ENCODE results near the gene MPP4. TPM values are rescaled to one million over a fixed set of nuclear protein-coding genes. Genes with fewer than 3 reads are reported as not detected.

Gene MPP4
- total RNA-seq, 1 experiment from 2014 or later: not detected

GRCh38 chr2:201656102-201656501 lies 42.3 kb downstream of the MPP4 start:
- ATAC-seq: no peak
- ChIA-PET POLR2A (no interaction called here), CTCF (no interaction called here)
- Mint-ChIP-seq H3K36me3 (no peaks in the 10 kb centered on the region), H3K9me3 (no peaks in the 10 kb centered on the region), H3K27ac (no peak overlapping the region), H3K4me3 (no peak overlapping the region), H3K27me3 (ENCODE audit: low read depth) (no peaks in the 10 kb centered on the region), H3K4me1 (peaks cover under 1% of the 10 kb centered on the region; the same call in 1 of the 2 replicates)
- no peak for DNase-seq (ENCODE audit: low spot score)
- TF ChIP-seq ZNF121 (CRISPR knock-in tag; IDR thresholded peaks at IDR 0.05) (no peak), TP53 (CRISPR knock-in tag; IDR thresholded peaks at IDR 0.05) (no peak), MYBL2 (CRISPR knock-in tag; IDR thresholded peaks at IDR 0.05) (no peak), RORB (CRISPR knock-in tag; IDR thresholded peaks at IDR 0.05) (no peak), FOXJ3 (CRISPR knock-in tag; IDR thresholded peaks at IDR 0.05; ENCODE audit: borderline replicate concordance) (no peak), PRRX2 (CRISPR knock-in tag; IDR thresholded peaks at IDR 0.05) (no peak)

DNA sequence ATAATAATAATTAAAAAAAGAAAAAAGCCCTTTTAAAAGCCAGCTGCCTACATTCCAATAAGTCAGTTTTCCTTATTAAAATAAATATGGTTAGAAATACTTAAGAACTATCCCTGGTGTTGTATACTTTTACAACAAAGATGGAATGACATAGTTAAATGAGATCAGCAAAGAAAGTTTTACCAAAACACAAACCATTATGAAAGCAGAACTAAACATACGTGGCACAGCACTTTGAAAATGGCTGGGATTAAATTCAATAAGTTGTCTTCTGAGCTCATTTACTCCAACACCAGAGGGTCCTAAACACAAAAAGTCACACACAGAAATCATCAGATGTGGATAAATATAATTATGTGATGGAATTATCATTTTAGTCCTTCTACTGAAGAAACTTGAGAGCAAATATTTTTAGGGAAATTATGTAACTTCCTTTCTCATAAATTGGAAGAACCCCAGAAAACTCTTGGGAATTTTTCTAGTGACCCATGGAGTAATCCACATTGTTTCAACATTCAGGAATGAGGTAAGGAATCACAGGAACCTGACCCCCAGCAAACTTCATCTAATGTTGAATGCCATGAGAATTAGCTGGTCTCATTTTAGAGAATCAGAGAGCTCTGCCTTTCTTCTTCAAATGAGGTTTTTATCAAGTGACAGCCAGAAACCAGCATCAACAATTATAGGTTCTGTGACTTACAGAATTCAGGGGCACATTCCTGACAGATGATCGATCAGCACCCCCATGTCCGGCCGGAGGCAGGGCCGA lies 43.6 kb downstream of the MPP4 start:
- no peaks in the 10 kb centered on the region for H3K36me3 Mint-ChIP-seq
- H3K4me3 Mint-ChIP-seq: no peak overlapping the region
- DNase-seq (ENCODE audit: low spot score) (no peak), ATAC-seq (no peak)
- no peak overlapping the region for H3K27ac Mint-ChIP-seq
- no peaks in the 10 kb centered on the region for H3K9me3 Mint-ChIP-seq
- H3K4me1 Mint-ChIP-seq: no peaks in the 10 kb centered on the region
- ChIA-PET POLR2A (no interaction called here), CTCF (no interaction called here)
- TF ChIP-seq FOXP4 (CRISPR knock-in tag; IDR thresholded peaks at IDR 0.05): no peak
- TF ChIP-seq JUN (CRISPR knock-in tag; IDR thresholded peaks at IDR 0.05): no peak
- no peak for TF ChIP-seq NR3C1 (CRISPR knock-in tag; conservative IDR thresholded peaks at IDR 0.05; ENCODE audit: low read depth)
- TF ChIP-seq ZNF263 (CRISPR knock-in tag; IDR thresholded peaks at IDR 0.05; ENCODE audit: low read depth): no peak
- no peak for TF ChIP-seq CDX4 (CRISPR knock-in tag; IDR thresholded peaks at IDR 0.05; ENCODE audit: borderline replicate concordance)
- TF ChIP-seq ZBTB21 (CRISPR knock-in tag; IDR thresholded peaks at IDR 0.05; ENCODE audit: borderline replicate concordance): no peak
- TF ChIP-seq ETV6 (CRISPR knock-in tag; IDR thresholded peaks at IDR 0.05): no peak
- no peak for TF ChIP-seq SMAD3 (CRISPR knock-in tag; IDR thresholded peaks at IDR 0.05; ENCODE audit: borderline replicate concordance)
- TF ChIP-seq, protein P1, sequence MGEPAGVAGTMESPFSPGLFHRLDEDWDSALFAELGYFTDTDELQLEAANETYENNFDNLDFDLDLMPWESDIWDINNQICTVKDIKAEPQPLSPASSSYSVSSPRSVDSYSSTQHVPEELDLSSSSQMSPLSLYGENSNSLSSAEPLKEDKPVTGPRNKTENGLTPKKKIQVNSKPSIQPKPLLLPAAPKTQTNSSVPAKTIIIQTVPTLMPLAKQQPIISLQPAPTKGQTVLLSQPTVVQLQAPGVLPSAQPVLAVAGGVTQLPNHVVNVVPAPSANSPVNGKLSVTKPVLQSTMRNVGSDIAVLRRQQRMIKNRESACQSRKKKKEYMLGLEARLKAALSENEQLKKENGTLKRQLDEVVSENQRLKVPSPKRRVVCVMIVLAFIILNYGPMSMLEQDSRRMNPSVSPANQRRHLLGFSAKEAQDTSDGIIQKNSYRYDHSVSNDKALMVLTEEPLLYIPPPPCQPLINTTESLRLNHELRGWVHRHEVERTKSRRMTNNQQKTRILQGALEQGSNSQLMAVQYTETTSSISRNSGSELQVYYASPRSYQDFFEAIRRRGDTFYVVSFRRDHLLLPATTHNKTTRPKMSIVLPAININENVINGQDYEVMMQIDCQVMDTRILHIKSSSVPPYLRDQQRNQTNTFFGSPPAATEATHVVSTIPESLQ (CRISPR knock-in tag; IDR thresholded peaks at IDR 0.05): no peak
- TF ChIP-seq JAZF1 (CRISPR knock-in tag; IDR thresholded peaks at IDR 0.05): no peak
- TF ChIP-seq SP1 (CRISPR knock-in tag; conservative IDR thresholded peaks at IDR 0.05): no peak
- TF ChIP-seq RORB (CRISPR knock-in tag; IDR thresholded peaks at IDR 0.05): no peak
- no peak for TF ChIP-seq FOXP1 (CRISPR knock-in tag; IDR thresholded peaks at IDR 0.05; ENCODE audit: borderline replicate concordance)
- no peak for TF ChIP-seq RELA (CRISPR knock-in tag; IDR thresholded peaks at IDR 0.05; ENCODE audit: borderline replicate concordance)
- no peak for TF ChIP-seq GRHL2 (CRISPR knock-in tag; IDR thresholded peaks at IDR 0.05; ENCODE audit: insufficient replicate concordance, severe bottlenecking)
- TF ChIP-seq USF2 (CRISPR knock-in tag; IDR thresholded peaks at IDR 0.05): no peak
- TF ChIP-seq PRRX2 (CRISPR knock-in tag; IDR thresholded peaks at IDR 0.05): no peak
- TF ChIP-seq, protein P2, sequence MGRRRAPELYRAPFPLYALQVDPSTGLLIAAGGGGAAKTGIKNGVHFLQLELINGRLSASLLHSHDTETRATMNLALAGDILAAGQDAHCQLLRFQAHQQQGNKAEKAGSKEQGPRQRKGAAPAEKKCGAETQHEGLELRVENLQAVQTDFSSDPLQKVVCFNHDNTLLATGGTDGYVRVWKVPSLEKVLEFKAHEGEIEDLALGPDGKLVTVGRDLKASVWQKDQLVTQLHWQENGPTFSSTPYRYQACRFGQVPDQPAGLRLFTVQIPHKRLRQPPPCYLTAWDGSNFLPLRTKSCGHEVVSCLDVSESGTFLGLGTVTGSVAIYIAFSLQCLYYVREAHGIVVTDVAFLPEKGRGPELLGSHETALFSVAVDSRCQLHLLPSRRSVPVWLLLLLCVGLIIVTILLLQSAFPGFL (CRISPR knock-in tag; IDR thresholded peaks at IDR 0.05; ENCODE audit: borderline replicate concordance): no peak
- no peak for TF ChIP-seq KAT7 (CRISPR knock-in tag; IDR thresholded peaks at IDR 0.05; ENCODE audit: borderline replicate concordance)
- no peaks in the 10 kb centered on the region for H3K27me3 Mint-ChIP-seq (ENCODE audit: low read depth)

All from WTC11 (cell line).